HL-60 (cell line): ENCODE data around the gene CKAP5.

Source experiments
- POLR2AphosphoS5 ChIP-seq: IDR thresholded peaks from 2 replicates; pipeline ENCODE4 v1.6.1; 2012; ENCODE audit warnings: low read depth
- TF ChIP-seq, protein P1 (sequence below): IDR thresholded peaks from one replicate; pipeline ENCODE4 v1.5.1; 2011; ENCODE audit warnings: low read length, control low read depth, inconsistent platforms; ENCODE audit not compliant: insufficient read depth

GRCh38 chr11:46868912-46869311, 22.8 kb upstream of the CKAP5 start:
- TF ChIP-seq, protein P1, sequence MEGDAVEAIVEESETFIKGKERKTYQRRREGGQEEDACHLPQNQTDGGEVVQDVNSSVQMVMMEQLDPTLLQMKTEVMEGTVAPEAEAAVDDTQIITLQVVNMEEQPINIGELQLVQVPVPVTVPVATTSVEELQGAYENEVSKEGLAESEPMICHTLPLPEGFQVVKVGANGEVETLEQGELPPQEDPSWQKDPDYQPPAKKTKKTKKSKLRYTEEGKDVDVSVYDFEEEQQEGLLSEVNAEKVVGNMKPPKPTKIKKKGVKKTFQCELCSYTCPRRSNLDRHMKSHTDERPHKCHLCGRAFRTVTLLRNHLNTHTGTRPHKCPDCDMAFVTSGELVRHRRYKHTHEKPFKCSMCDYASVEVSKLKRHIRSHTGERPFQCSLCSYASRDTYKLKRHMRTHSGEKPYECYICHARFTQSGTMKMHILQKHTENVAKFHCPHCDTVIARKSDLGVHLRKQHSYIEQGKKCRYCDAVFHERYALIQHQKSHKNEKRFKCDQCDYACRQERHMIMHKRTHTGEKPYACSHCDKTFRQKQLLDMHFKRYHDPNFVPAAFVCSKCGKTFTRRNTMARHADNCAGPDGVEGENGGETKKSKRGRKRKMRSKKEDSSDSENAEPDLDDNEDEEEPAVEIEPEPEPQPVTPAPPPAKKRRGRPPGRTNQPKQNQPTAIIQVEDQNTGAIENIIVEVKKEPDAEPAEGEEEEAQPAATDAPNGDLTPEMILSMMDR, result no peak
- TF ChIP-seq POLR2AphosphoS5, result no peak
